HG03457 (cell line): ENCODE measurements around the gene GLRX3.

Experiments used
- ATAC-seq: cut with Tn5 transposase; IDR thresholded peaks from one replicate; pipeline ENCODE4 v1.9.1; 2021; ENCODE audit warnings: moderate number of reproducible peaks; ENCODE audit not compliant: unreplicated experiment

The GLRX3 gene

GRCh38 chr10:130137659-130138478 is 1.7 kb downstream of the GLRX3 start:
- ATAC-seq: no peak

- no peak for ATAC-seq
These were observed 2.3 kb downstream of the GLRX3 start for GRCh38 chr10:130138479-130138866.

- ATAC-seq: no peak
These were observed 4.2 kb downstream of the GLRX3 start for GRCh38 chr10:130140425-130140824.

DNA sequence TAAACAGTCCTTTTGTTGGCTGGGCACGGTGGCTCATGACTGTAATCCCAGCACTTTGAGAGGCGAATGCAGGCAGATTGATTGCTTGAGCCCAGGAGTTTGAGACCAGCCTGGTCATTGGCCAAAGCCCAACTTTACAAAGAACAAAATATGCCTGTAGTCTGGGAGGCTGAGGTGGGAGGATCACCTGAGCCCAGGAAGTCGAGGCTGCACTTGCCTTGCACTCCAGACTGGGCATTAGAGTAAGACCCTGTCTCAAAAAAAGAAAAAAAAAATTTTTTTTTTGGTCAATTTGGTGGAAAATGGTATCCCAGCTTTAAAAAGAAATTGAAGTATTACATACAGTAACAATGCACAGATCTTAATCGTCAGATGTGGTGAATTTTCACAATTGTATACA is 4.8 kb downstream of the GLRX3 start:
- ATAC-seq: no peak

- ATAC-seq: peak; percentile 25
These were observed 5.3 kb downstream of the GLRX3 start for GRCh38 chr10:130141460-130141859.

GRCh38 chr10:130141878-130142277 is 5.7 kb downstream of the GLRX3 start:
- peak; percentile 83 for ATAC-seq

- ATAC-seq: no peak
These were observed 9.9 kb downstream of the GLRX3 start for GRCh38 chr10:130146042-130146441.

DNA sequence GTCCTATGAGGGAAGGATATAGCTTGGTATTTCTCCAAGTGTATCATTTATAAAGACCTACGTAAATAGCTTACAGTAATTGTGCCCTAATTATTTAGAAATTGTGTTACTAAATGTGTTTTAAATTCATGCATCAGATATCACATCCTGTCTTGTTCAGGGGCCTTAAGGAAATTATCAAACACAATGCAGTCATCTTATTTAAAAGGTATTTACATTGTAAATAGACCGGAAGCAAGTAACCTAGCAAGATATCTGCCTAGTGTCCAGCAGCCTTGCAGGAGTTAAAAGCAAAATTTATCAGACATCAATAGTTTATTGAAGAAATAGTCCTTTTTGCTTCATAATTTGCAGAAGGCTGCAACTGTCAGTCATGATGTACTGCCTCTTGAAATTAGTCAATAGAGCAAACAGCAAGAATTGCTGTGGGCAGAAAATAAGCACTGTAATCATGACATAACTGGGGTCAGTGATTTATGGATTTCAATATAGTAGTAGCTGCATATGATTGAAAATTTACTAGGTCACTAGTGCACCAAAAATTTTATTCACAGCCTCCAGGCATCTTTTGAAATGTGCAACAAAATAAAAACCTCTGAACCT is 23.1 kb downstream of the GLRX3 start:
- no peak for ATAC-seq

DNA sequence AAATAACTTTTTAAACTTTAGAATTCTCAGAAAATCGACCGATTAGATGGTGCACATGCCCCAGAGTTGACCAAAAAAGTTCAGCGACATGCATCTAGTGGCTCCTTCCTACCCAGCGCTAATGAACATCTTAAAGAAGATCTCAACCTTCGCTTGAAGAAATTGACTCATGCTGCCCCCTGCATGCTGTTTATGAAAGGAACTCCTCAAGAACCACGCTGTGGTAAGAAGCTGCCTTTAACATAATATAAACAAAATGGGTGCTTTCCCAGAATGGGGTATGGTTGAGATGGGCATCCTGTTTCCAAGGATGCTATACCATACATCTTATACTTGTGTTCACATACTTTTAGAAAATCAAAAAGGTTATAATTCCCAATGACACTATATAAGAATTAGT is 24.6 kb downstream of the GLRX3 start:
- ATAC-seq: peak; percentile 49

GRCh38 chr10:130161331-130161730 is 25.1 kb downstream of the GLRX3 start:
- no peak for ATAC-seq

DNA sequence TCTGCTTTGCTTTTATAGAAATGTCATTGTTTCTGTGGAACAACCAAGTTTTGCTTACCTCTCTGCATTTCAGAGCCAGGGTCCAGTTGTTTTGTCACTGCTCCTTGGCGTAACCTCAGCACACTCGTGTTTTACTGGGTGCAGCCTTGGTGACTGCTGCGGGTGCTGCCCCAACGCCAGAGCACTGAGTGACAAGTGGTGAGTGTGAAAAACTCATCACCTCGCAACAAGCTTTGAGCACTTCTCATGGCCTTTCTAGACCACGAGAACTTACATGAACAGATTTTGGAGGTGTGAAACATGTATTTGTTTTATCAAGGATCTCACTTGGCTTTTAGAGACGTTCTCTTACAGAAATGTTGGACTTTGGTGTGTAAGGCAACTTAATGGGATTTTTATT is 31.0 kb downstream of the GLRX3 start:
- ATAC-seq: no peak

GRCh38 chr10:130167707-130168106 is 31.5 kb downstream of the GLRX3 start:
- no peak for ATAC-seq

- no peak for ATAC-seq
These were observed 33.1 kb downstream of the GLRX3 start for GRCh38 chr10:130169136-130169859.

DNA sequence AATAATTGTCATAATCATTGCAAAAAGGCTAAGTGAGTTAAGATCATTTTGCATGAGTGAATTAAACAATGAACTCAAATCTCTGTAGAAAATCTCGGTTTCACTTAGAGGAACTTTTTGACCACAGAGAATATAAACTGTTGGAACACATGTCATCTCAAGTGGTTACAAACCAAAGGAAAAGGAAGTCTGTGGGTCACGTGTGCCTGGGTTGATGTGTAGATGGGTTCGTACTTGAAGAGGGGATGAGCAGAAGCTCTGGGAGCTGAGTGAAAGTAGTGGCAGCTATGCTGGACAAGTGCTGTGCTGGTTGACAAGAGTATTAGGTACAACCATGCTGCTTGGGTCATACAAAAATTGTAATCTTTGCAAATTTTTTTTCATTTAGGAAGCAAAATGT is 35.0 kb downstream of the GLRX3 start:
- peak; percentile 60 for ATAC-seq

DNA sequence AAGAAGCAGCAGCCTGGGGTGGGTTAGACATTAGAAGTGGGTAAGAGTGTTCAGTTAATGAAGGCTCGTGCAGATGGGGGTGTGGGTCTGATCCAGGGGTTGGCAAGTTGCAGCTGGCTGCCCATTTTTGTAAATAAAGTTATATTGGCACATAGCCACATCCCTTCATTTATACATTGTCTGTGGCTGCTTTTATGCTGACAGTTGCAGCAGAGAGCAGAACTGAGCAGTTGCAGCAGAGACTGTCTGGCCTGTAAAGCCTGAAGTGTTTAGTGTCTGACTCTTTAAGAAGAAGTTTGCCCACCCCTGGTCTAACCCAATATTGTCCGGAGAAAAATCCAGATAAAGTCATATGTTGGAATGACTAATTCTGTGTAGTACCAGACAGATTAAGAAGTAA is 38.1 kb downstream of the GLRX3 start:
- no peak for ATAC-seq

DNA sequence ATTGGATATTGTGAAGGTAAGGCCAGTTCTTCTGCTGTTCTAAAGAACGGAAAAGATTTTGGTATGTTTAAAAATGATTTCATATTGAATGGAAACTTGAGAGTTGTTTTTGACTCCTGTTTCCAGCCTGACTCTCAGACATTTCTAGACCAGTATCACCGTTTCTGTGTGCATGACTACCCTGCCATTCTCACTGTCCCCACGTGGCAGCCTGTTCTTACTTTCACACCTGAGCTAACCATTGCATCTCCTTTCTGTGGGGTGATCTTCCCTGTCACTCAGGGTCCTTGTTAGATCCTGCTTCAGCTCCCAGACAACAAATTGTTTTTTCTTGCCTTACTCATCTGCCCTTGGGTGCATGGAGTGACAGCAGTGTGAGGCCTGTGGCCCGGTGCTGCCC is 38.9 kb downstream of the GLRX3 start:
- ATAC-seq: no peak

GRCh38 chr10:130177250-130177649 is 41.1 kb downstream of the GLRX3 start:
- ATAC-seq: no peak

DNA sequence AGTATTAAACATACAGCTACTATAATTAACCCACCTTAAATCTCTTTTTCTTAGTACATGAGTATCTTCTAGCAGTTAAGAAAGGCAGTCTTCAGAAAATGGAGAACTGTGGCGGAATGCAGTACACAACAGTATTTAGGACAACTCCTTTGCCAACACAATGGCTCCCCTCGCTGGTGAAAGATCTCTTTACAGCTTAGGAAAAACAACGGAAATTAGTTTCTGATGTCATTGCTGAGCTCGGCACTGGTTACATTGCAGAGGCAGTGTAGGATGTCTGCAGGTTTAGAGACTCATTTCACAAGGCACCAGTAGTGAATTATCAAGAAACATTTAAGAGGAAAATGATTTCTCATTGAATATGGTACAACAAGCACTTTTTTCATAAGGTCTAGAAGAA is 43.4 kb downstream of the GLRX3 start:
- ATAC-seq: no peak

DNA sequence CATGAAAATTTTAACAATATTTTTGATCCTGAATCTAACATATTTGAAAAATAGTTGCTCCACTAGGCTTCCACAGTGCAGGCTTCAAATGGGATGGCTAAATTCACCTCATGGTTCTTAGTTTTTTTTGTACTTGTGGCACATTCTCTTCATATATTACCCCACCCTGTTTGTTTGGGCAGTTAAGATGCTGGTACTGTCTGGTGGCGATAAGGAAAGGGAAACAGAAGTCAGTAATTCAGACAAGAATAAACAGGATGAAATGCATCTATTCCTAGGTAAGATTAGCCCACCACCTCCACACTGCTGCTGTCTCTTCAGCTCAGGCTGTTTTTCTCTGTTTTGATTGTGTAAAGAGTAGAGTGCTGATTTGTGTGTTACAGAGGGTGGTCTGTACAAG is 44.2 kb downstream of the GLRX3 start:
- ATAC-seq: no peak

DNA sequence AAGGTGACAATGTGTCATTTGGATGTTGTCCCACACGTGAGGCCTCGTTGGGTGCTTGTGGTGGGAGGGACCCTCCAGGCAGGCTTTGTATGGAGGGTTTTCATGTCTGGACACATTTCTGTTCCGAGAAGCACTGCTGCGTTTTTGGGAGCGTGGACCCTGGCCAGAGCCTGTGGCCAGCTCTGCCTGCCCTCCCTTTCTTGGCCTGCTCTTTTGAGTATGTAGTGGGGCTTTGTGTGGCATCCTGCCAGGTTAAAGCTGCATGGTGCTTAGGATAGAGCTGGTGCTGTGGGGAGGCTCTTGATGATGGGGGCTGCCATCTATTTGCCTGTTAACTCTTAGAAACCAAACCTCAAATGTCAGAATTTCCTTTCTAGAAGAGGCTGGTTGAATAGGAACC is 45.7 kb downstream of the GLRX3 start:
- no peak for ATAC-seq

GRCh38 chr10:130185591-130185990 is 49.4 kb downstream of the GLRX3 start:
- no peak for ATAC-seq
